ENCODE measurements around the gene RAD51B. TPM values are rescaled to one million over a fixed set of nuclear protein-coding genes. Genes with fewer than 3 reads are reported as not detected.

RAD51B gene
- total and polyA plus RNA-seq, 2 of the 13 experiments (the other 11 are each of a cell fraction or from before 2014, with no cell fraction given), result 7.0 to 9.5 TPM

- no peak for TF ChIP-seq ZNF687 (CRISPR knock-in tag; IDR thresholded peaks at IDR 0.05)
- no peak for TF ChIP-seq HNRNPL (IDR thresholded peaks at IDR 0.05; ENCODE audit: low read depth, low read length)
- TF ChIP-seq HCFC1 (IDR thresholded peaks at IDR 0.05; ENCODE audit: low read depth, low read length), result no peak
- TF ChIP-seq KDM3A (CRISPR knock-in tag; IDR thresholded peaks at IDR 0.05; ENCODE audit: low read depth), result no peak
- no peak for TF ChIP-seq KAT8 (CRISPR knock-in tag; IDR thresholded peaks at IDR 0.05)
- TF ChIP-seq ZNF557 (CRISPR knock-in tag; IDR thresholded peaks at IDR 0.05), result no peak
- no peak for TF ChIP-seq ZNF629 (CRISPR knock-in tag; conservative IDR thresholded peaks at IDR 0.05)
- TF ChIP-seq ZSCAN31 (CRISPR knock-in tag; IDR thresholded peaks at IDR 0.05; ENCODE audit: low read depth), result no peak
- no peak for TF ChIP-seq ESRRA (CRISPR knock-in tag; IDR thresholded peaks at IDR 0.05; ENCODE audit: low read depth)
- TF ChIP-seq PLRG1 (conservative IDR thresholded peaks at IDR 0.05), result no peak
Measured at GRCh38 chr14:68247274-68247673, 427.7 kb downstream of the RAD51B start (continued).

GRCh38 chr14:68247676-68248268 lies 428.2 kb downstream of the RAD51B start:
- H2AFZ ChIP-seq (ENCODE audit: low read length), result no peak overlapping the region
- ChIA-PET CTCF (ENCODE audit: low intra/inter-chr PET ratio, low total read pairs) (interaction anchor here (1.1 to 2.5 kb wide), 3 partner anchors 363 to 569 kb away, joined by 4 to 15 read pairs (median 15); no protein-coding TSS in a partner anchor), POLR2A (no interaction called here)
- no TSS peak for BruUV-seq (replicated peaks)
- 0 out of 2 replicates have a peak, but pooled peaks have one; percentile 10 for TF ChIP-seq TFAP4 (IDR thresholded peaks at IDR 0.05; ENCODE audit: borderline replicate concordance, low read depth)
- TF ChIP-seq ZNF639 (CRISPR knock-in tag; conservative IDR thresholded peaks at IDR 0.05), result no peak
- no peak for TF ChIP-seq PHB2 (IDR thresholded peaks at IDR 0.05; ENCODE audit: partially characterized antibody)
- TF ChIP-seq GLMP (CRISPR knock-in tag; IDR thresholded peaks at IDR 0.05; ENCODE audit: borderline replicate concordance), result no peak
- TF ChIP-seq GZF1 (CRISPR knock-in tag; IDR thresholded peaks at IDR 0.05), result no peak
- no peak for TF ChIP-seq EZH2 (conservative IDR thresholded peaks at IDR 0.05; ENCODE audit: low read depth, low read length)
- peak; percentile 80 for TF ChIP-seq CEBPB (IDR thresholded peaks at IDR 0.05; ENCODE audit: borderline replicate concordance, low read depth, low read length)
- TF ChIP-seq CEBPG (CRISPR knock-in tag; IDR thresholded peaks at IDR 0.05), result peak; percentile 75
- no peak overlapping the region for H3K9ac ChIP-seq (ENCODE audit: insufficient read depth, low read depth, low read length)
- intact Hi-C loops (cut with micrococcal nuclease; ENCODE audit: unreplicated experiment) (loop anchor here (1.0 to 10.0 kb wide), 8 partner anchors 50 to 568 kb away; no protein-coding TSS in a partner anchor), in situ Hi-C loops (cut with HindIII; ENCODE audit: extremely low pct_ligation_motif_present, low pct_unique_long_range_greater_than_20kb) (loop anchor here (5.0 to 10.0 kb wide), 2 partner anchors 303 to 570 kb away; no protein-coding TSS in a partner anchor)
- no peaks in the 10 kb centered on the region for H3K36me3 ChIP-seq (replicated peaks in 1 of 2; ENCODE audit: control insufficient read depth in 1 of 2, insufficient read depth in 2 of 2, low read length in 2 of 2)
- H3K4me2 ChIP-seq (ENCODE audit: low read depth, low read length), result no peak overlapping the region
- H3K27me3 ChIP-seq (ENCODE audit: control insufficient read depth in 1 of 2, insufficient read depth in 2 of 2, low read length in 2 of 2), result no peaks in the 10 kb centered on the region
- no peak overlapping the region for H3K27ac ChIP-seq (ENCODE audit: extremely low read length, insufficient read depth, low read length)
- WGBS (ENCODE audit: low lambda C conversion rate), result 59% methylated on average over 4 of the region's 4 CpGs
- DNase-seq (ENCODE audit: low spot score), result no peak
- no peak for ATAC-seq
- H3K4me1 ChIP-seq (ENCODE audit: insufficient read depth, low read length), result peaks cover 59% of the 10 kb centered on the region
- H3K4me3 ChIP-seq (replicated peaks in 1 of 3; ENCODE audit: insufficient read depth in 1 of 3, low read depth in 2 of 3, low read length in 3 of 3), result no peak overlapping the region
- FAIRE-seq, result no peak
- H3K9me3 ChIP-seq (ENCODE audit: low read length), result no peaks in the 10 kb centered on the region
- H4K20me1 ChIP-seq (ENCODE audit: insufficient read depth, low read length), result no peaks in the 10 kb centered on the region
- H3K79me2 ChIP-seq (ENCODE audit: insufficient read depth, low read length), result no peaks in the 10 kb centered on the region

Data from HepG2 (cell line).